Renal cortical epithelial cell (primary cell): Measurements from ENCODE around the gene MAD1L1. TPM values are rescaled to one million over a fixed set of nuclear protein-coding genes. Genes with fewer than 3 reads are reported as not detected.
"Not testable (repeated sequence)": the region's sequence is repeated elsewhere in the genome, so short reads cannot be mapped to it uniquely, and the experiment has no call there.

Experiments used
- DNase-seq: peaks from one replicate; pipeline ENCODE4 v3.0.0-alpha.2; 2011; ENCODE audit warnings: low read depth
- total RNA-seq: library from RNA; depleted of rRNA; stranded (reverse); fragments of >200 nt; gene quantifications from 2 replicates; pipeline ENCODE4 v1.2.3, GENCODE V29; 2014

MAD1L1 gene
- total RNA-seq, 1 donor from 2014 or later = 33.5 TPM

DNA sequence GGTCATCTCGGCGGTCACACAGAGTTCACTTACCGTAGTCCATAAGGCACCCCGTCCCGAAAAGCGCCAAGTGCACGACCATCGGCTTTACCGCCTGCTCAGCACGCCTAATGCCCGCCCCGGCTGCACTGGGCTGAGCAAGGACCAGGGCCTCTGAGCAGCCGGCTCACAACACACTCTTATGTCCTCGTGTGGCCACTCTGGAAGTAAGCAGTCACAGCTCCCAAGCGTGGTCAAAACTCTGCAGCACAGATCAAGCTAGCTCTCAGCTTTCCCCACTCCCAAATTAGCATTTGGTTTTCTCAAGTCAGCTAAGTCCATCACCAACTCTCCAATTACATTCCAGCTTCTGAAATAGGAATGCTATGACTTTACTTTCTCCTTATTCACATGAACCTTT lies 57.7 kb downstream of the MAD1L1 start:
- DNase-seq = no peak

DNA sequence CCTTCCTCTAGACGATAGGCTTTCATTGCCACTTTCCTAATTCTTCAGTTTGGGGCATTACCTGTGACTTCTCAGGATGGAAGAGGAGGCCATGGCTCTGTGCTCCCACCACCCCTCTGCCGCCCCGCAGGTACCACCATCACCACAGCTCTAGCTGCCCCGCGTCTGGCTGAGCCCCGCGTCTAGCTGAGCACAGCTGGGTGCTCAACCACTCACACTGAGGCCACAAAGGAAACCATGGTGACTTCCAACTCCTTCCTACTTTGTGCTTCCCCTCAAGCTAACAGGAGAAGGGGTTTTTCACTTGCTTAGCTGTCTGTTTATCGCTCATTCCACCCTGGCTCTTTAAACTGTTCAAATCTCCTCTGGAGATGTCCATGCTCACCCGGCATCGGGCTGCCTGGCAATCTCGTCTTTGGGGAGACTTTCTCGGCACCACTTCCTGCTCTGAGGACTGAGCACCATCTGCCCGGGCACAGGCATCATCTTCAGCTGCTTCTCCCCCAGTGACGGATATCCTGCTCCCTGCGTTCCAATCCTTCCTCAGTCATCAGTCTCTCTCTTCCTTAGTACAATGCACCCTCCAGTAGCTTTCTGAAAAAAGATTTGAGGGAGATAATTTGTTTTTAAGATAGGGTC lies 59.4 kb downstream of the MAD1L1 start:
- no peak for DNase-seq

DNA sequence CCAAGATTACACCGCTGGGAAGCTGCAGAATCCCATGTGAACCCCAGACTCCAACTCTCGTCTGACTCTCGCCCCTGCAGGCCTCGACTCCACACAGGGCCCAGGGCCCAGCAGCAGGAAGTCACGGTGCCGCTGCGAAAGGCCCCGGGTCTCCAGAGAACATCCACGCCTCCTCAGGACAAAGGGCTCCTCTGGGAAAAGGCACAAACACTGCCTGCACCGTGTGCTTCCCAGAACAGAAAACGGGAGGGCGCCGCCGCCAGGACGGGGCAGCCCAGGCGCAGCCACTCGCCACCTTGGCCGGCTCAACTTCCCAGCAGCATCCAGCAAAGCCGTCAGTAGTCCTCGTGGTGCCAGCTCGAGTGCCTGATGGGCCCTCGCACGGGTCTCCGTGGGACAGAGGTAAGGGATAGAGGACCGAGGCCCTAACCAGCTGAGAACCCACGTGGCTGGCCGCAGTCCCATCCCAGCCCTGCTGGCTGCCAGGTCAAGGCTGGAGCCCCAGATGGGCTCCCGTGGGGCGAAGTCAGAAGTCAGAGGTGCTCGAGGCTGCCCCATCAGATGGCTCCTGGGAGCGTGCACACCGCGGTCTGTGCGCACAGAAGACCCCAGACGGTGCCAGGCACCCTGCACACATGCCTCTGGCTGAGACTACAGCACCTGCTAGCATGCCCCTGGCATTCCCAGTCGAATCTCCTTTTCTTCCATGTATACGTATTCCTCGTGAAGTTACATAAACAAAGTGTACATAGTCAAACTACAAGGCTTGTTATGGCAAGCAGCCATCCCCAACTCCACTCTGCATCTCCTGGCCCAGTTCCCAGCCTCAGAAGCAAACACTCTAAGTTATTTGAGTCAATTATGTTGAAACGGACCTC lies 60.2 kb downstream of the MAD1L1 start:
- peak; percentile 40 for DNase-seq

DNA sequence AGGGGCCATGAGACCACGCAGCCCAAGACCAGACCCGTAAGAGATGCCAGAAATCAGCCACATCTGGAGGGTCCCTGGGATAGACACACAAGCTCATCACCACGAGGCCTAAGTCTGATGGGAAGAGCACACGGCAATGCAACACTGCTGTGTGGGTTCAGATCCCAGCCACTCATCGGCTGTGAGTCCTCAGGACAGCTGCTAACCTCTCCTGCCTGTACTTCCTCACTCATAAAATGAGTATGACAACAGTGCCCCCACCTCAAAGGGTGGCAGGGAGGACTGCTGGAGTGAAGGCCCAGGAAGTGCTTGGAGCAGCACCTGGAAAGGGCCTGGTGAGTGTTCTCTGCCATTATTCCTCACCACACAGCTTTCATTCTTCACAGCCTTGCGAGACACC lies 60.9 kb downstream of the MAD1L1 start:
- no peak for DNase-seq

DNA sequence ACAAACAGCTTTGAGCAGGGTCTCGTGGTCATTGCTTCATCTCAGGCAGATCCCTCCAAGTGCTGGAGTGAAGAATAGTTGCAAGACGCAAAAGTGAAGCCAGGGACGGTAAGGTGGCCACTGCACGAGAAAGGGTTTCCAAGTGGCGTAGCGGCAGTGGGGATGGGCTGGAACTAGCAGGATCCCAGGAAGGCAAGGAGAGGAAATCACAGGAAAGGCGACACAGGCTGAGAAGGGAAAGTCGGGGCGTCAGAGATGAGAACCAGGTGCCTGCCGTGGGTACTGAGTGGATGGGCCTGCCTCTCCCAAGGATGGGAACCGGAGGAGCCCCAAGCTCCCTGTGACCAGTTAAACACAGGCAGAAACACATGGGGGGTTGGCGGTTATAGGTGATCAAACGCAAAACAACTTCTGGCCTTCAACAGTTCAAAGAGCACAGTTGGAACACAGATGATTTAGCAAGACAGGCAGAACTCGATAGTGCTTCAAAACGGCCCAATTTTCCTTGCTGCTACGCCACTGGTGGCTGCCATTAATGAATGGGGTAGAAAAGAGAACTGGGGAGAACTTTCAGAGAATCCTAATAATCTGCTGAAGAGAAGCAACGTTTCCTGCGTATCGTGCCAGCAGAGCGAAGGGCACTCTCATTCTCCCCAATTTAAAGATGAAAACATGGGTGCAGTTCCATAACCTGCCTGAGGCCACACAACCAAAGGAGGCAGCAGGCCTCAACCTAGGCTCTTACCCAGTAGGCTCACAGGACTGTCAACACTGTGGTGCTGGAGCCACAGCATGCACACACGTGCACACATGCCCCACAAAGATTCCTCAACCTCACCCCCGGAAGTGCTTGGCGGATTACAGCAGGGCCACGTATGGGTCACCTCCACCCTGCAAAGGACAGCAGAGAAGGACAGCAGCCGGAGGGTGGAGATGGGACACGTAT lies 61.9 kb downstream of the MAD1L1 start:
- no peak for DNase-seq

DNA sequence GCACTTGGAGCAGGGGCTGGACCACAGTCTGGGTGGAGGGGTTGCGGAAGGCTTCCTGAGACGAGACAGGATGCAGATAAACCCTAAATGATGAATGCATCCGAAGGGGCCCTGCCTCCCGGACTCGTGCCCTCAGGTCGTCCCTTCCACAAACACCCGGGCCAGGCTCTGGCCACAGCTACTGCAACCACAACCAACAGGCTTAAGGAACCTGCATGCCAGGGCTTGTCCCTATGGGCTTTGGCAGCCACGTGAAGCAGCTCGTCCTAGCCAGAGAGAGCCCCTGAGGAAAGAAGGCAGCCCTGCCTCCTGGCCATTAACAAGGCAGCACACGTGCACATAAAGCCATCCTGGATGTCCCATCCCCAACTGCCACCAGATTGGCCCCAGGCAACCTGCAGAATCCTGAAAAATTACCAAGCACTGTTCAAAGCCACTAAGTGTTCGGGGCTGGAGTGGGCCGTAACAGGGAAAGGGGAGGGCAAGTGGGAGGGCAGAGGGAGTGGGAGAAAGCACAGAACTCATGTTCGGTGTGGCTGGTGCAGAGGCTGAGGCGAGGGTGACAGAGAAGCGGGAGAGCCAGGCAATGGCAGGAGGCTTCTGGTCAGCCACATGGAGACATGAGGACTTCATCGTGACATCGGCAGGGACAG lies 62.7 kb downstream of the MAD1L1 start:
- DNase-seq = no peak

DNA sequence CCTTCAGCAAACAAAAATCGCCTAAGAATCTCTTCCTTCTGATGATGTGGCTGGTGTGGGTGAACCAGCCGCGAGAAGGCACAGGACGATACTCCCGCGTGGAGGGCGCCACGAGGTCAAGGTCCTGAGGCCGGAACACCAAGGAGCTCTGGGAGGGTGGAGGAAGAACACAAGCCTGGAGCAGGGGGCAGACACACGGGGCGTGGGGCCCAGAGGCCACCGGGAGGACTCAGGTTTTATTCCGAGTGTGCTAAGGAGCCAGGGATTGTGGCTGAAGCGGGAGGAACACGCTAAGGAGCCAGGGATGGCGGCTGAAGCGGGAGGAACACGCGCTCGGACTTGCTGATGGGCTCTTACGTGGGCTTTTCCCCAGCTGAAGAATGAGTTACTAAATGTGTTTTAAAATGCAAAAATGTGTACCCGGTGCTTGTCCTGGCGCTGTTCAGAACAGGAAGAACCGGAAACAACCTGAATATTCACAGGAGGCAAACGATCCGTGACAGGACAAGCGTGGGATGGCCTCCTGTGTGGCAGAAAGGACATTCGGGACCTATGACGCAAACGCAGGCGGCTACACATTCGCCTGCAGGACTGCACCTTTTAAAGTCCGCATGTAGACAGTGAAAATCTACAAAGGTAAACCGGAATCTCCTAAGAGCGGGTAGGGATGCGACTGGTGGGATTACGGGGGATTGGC lies 64.0 kb downstream of the MAD1L1 start:
- peak; percentile 95 for DNase-seq

DNA sequence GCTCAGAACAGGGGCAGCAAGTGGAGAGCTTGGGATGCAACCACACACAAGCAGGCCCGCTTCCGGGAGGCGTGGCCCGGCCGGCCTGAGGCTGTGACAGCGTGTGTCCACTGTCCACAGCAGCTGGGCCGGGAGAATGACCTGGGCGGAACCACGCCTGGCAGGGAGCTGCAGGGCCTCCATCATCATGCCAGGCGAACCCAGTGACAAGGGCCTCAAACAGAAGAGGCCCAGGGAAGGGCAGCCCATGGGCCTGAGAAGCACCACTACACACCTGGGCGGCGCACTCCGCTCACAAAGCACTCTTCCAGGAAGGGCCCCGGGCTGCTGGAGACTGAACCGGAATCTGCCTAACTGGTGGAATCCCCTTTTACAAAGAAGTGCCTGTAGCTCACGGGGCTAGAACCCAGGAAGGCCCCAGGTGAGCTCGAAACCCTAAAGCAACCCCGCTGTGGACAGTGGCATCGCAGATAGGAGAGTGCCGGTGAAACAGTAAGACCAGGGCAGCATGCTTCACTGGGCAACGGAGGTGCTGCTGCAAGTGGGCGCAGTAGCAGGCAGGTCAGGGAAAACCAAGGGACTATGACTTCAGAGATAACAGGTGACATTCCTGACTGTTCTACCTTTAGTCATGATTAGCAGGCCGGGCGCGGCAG lies 66.0 kb downstream of the MAD1L1 start:
- DNase-seq = no peak

DNA sequence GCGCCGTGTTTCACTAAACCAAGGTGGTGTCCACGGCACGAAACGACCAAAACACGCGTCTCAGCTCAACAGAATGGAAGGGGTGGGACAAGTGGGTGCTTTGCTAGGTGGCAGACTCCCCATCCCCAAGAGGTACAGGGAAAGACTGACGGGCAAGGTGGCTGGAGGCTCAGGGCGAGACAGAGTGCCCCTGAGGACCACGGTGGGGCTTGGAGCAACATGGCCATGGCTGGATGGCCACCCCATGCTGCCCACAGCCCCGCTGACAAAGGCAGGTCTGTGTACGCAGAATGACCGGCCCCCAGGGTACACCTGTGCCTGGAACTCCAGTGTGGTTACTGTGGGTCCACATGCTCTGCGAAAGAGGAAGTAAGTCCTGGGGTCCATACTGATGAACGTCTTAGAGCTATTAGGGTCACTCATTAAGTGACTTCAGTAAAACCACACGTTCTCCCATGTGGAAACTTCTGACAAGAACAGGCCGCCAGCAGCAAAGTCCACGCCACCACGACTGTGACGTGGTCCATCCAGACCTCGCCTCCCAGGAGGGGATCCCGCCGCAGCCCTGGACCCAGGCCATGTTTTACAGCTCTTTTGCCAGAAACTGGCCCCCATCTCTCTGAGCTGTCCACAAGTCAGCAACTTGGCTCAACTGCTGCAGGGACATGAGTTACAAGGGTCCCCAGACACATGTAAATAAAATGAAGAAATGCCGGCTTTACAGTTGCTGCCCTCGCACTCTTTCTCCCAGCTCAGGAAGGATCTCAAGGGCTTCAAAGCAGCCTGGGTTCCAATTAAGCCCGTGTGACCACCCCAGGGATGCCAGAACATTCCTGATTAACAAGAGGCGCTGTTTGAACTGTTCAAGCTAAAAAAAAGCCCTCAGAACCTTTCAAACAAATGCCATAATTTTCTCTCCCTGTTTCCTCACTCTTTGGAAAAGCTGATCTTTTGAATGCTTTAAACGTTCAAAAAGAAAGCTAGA lies 66.8 kb downstream of the MAD1L1 start:
- no peak for DNase-seq

DNA sequence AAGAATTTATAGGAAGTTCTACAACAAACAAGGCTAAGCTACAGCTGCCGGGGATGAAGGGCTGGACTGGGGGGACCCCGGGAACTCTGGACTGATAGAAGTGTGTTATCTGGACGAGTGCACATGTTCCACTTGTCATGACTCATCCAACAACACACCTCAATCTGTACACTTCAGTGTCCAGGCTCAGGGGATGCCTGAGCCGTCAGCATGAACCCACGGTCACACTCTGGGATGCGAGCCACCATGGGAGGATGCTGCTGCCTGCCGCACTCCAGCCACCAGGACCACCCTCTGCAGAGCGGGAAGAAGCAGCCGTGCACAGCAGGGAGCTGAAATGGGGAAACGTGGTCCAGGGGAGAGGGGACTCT lies 67.5 kb downstream of the MAD1L1 start:
- no peak for DNase-seq

DNA sequence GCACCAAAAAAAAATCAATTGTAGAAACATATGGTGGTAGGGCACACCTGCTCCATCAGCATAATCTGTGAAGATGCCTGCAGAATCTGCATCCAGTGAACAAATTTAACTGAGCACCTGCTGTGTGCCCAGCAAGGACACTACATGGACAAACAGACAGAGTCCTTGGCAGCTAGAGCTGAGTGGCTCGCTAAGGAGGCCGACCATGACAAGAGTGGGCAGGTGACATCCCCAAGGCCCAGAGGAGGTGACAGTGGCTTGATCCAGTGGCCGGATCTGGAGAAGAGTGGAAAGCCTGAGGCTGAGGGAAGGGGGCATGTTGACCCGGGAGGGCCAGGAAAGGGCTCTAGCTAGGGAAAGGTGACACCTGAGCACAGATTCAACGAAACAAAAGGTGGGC lies 68.1 kb downstream of the MAD1L1 start:
- DNase-seq = no peak

DNA sequence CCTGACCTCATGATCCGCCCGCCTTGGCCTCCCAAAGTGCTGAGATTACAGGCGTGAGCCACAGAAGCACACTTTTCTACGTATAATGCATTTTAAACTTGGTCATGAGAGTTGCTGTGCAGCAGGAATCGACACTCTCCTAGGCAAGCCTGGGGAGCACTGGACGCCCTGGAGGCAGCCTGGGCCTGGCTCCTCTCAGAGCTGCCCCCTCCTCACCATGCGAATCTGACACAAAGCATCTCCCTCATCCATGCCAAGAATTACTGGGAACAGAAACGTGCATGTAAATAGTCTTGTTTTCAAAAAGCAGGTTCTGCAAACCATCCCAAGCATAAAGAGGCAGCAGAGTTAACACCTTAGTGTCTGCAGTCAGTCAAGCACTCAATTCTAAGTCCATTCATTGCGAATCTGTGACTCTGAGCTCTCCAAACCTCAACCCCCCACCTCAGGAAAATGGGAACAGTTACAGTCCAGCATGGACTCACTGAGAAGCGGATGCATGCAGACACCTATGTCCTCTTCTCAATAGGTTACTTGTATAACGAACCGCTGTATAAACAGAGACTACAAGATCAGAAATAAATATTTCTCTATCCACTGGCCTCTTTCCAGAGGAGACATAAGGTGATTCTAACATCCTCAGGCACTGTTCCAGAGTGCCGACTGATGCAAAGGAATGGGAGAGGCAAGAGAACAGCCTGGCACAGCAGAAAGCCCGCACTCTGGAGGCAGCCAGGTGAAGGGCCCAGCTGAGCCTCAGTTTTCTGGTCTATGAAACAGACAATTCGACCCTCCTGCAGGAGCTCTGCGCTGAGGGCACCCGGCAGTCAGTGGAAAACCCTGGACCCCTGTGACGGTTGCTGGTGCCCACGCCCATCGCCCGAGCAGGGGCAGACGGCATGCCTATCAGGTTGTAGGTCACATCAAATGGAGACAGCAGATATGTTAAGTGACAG lies 68.9 kb downstream of the MAD1L1 start:
- DNase-seq = no peak

DNA sequence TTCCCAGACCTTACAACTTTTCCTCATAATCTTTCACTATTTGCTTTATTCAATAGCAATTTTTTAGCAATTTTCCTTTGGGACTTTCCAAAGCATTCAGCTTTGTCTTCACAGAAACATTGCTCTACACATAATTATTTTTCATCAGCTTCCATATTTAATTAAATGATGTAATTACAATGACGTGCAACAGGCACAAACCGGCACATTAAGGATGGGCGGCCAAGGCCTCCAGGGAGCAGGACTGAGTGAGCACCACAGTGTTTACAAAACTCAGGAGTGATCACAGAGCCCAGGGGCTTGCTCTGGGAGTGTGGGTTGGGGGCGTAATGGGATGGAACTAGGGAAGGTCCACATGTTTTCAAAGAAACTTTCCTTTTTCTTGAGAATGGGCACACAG lies 69.8 kb downstream of the MAD1L1 start:
- DNase-seq = no peak

DNA sequence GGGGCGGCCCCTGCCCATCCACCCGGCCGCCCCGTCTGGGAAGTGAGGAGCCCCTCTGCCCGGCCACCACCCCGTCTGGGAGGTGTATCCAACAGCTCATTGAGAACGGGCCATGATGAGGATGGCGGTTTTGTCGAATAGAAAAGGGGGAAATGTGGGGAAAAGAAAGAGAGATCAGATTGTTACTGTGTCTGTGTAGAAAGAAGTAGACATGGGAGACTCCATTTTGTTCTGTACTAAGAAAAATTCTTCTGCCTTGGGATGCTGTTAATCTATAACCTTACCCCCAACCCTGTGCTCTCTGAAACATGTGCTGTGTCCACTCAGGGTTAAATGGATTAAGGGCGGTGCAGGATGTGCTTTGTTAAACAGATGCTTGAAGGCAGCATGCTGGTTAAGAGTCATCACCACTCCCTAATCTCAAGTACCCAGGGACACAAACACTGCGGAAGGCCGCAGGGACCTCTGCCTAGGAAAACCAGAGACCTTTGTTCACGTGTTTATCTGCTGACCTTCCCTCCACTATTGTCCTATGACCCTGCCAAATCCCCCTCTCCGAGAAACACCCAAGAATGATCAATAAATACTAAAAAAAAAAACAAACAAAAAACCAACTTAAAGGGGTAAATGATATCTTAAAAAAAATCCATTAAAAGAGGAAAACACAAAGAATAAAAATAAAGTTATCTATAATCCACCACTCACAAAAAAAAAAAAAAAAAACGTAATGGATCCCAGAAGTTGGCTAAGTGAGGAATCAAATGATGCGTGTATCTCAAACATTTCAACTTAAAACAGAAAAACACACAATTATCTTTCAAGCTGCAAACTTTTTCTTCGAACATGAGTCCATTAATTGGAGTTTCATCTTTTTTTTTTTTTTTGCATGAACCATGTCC lies 70.5 kb downstream of the MAD1L1 start:
- DNase-seq = not testable (repeated sequence)

DNA sequence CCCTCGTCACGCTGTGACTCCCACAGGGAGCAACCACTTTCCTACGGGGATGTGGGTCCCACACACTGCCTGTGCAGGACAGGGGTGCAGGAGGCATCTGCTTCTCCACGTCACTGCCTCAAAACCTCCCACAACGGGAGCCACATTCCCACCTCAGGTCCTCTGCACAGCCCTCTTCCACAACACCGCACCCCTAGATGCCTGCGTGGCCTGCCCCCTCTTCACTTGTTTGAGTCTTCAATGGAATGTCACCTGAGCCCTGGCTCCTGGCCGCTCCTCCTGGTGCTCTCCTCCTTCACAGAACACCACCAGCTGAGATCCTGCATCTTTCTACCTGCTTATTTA lies 73.6 kb downstream of the MAD1L1 start:
- DNase-seq = no peak

DNA sequence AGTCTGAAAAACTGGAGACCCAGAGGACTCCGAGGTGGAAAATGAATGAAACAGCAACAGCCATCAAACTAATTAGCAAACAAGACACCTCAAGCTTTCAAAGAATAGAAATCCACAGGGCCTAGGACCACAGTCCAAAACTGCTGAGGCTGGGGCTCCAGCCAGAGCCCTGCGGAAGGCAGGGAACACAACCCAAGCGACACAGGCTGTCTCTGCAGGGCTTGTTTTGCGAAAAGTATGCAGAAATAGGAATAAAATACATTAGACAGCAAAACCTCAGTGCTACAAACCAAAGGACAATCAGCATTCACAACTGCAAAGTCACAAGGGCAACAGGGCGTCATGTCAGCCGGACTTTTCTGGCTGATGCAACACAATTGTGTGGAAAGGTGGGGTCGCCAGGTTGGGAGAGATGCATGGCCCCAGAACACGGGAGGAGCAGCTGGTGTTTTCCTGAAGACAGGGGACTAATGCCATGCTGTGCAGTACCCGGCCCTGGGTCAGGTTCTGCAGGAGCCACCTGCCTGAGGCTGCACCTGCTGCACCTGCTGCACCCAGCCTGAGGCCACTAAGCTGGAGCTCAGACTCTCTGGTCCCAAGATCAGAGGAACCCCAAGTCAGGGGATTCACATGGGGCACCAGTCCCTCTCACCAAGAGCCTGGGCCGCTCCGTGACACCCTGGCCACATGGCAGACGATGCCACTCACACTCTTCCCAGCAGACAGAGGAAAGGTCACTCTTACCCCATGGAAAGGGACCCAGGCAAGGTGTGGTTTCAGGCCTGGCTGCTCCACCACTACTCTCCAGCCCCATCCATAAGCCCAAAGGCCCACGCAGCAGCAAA lies 74.2 kb downstream of the MAD1L1 start:
- no peak for DNase-seq
